ENCODE results near the gene SH3PXD2A. TPM values are rescaled to one million over a fixed set of nuclear protein-coding genes. Genes with fewer than 3 reads are reported as not detected.

Gene SH3PXD2A
- total RNA-seq, 1 donor from 2014 or later = 56.2 TPM

- no peaks in the 10 kb centered on the region for H3K9me3 ChIP-seq
- intact Hi-C loops (cut with DNase I) = no loop called here
- H3K36me3 ChIP-seq = no peaks in the 10 kb centered on the region
- no peak overlapping the region for H3K27ac ChIP-seq
- H3K4me3 ChIP-seq = no peak overlapping the region
- peaks cover 61% of the 10 kb centered on the region for H3K4me1 ChIP-seq
- H3K27me3 ChIP-seq = no peaks in the 10 kb centered on the region
- DNase-seq (ENCODE audit: extremely low spot score in 2 of 2) = no peak
- TF ChIP-seq POLR2AphosphoS5 (IDR thresholded peaks at IDR 0.05; ENCODE audit: insufficient read depth in 1 of 2, low read depth in 1 of 2) = no peak
- TF ChIP-seq POLR2A (IDR thresholded peaks at IDR 0.05) = no peak
- TF ChIP-seq CTCF (IDR thresholded peaks at IDR 0.05) = no peak
These were observed 22.6 kb downstream of the SH3PXD2A start for GRCh38 chr10:103832806-103833205.

GRCh38 chr10:103829838-103830465 is 25.4 kb downstream of the SH3PXD2A start:
- no peaks in the 10 kb centered on the region for H3K36me3 ChIP-seq
- H3K4me1 ChIP-seq = peaks cover 43% of the 10 kb centered on the region
- H3K4me3 ChIP-seq = no peak overlapping the region
- no peak for DNase-seq (ENCODE audit: extremely low spot score in 2 of 2)
- intact Hi-C loops (cut with DNase I) = no loop called here
- no peaks in the 10 kb centered on the region for H3K27me3 ChIP-seq
- H3K9me3 ChIP-seq = no peaks in the 10 kb centered on the region
- no peak overlapping the region for H3K27ac ChIP-seq
- TF ChIP-seq CTCF (IDR thresholded peaks at IDR 0.05) = no peak
- no peak for TF ChIP-seq POLR2A (IDR thresholded peaks at IDR 0.05)
- TF ChIP-seq POLR2AphosphoS5 (IDR thresholded peaks at IDR 0.05; ENCODE audit: insufficient read depth in 1 of 2, low read depth in 1 of 2) = no peak

DNA sequence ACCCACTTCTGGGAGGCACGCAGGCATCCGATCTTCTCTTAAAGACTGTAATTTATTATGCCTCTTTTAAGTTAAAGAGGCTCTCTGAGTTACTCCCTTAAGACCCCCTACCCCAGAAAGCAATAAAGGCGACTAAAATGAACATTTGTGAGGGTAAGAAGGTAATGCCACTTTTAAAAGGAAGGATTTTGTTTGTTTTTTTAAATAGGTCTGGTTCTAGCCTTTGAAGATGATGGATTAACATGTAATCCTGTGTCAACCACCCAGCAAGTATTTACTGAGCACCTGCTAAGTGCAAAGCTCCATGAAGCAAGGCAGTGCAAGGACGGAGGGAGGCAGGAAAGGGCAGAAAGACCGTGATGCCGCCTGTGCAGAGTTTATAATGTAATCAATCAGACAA is 26.1 kb downstream of the SH3PXD2A start:
- no peaks in the 10 kb centered on the region for H3K36me3 ChIP-seq
- TF ChIP-seq POLR2AphosphoS5 (IDR thresholded peaks at IDR 0.05; ENCODE audit: insufficient read depth in 1 of 2, low read depth in 1 of 2) = no peak
- no peak for TF ChIP-seq CTCF (IDR thresholded peaks at IDR 0.05)
- no peak for TF ChIP-seq POLR2A (IDR thresholded peaks at IDR 0.05)
- H3K4me3 ChIP-seq = no peak overlapping the region
- no peak overlapping the region for H3K27ac ChIP-seq
- intact Hi-C loops (cut with DNase I) = no loop called here
- no peaks in the 10 kb centered on the region for H3K27me3 ChIP-seq
- peaks cover 38% of the 10 kb centered on the region for H3K4me1 ChIP-seq
- H3K9me3 ChIP-seq = no peaks in the 10 kb centered on the region
- DNase-seq (ENCODE audit: extremely low spot score in 2 of 2) = no peak

GRCh38 chr10:103828587-103829197 is 26.7 kb downstream of the SH3PXD2A start:
- H3K9me3 ChIP-seq = no peaks in the 10 kb centered on the region
- intact Hi-C loops (cut with DNase I) = no loop called here
- H3K36me3 ChIP-seq = no peaks in the 10 kb centered on the region
- TF ChIP-seq CTCF (IDR thresholded peaks at IDR 0.05) (no peak), POLR2A (IDR thresholded peaks at IDR 0.05) (no peak), POLR2AphosphoS5 (IDR thresholded peaks at IDR 0.05; ENCODE audit: insufficient read depth in 1 of 2, low read depth in 1 of 2) (no peak)
- H3K27me3 ChIP-seq = no peaks in the 10 kb centered on the region
- H3K4me3 ChIP-seq = no peak overlapping the region
- H3K4me1 ChIP-seq = peaks cover 38% of the 10 kb centered on the region
- no peak for DNase-seq (ENCODE audit: extremely low spot score in 2 of 2)
- H3K27ac ChIP-seq = no peak overlapping the region

- no peaks in the 10 kb centered on the region for H3K9me3 ChIP-seq
- peaks cover 41% of the 10 kb centered on the region for H3K4me1 ChIP-seq
- H3K4me3 ChIP-seq = no peak overlapping the region
- no peak for DNase-seq (ENCODE audit: extremely low spot score in 2 of 2)
- intact Hi-C loops (cut with DNase I) = no loop called here
- TF ChIP-seq POLR2AphosphoS5 (IDR thresholded peaks at IDR 0.05; ENCODE audit: insufficient read depth in 1 of 2, low read depth in 1 of 2) (peak in 1 of 2 donors; percentile 53), POLR2A (IDR thresholded peaks at IDR 0.05) (no peak), CTCF (IDR thresholded peaks at IDR 0.05) (no peak)
- no peaks in the 10 kb centered on the region for H3K27me3 ChIP-seq
- no peaks in the 10 kb centered on the region for H3K36me3 ChIP-seq
- H3K27ac ChIP-seq = no peak overlapping the region
These were observed 27.3 kb downstream of the SH3PXD2A start for GRCh38 chr10:103828107-103828506.
